GM10266 (cell line): Measurements from ENCODE around the gene CMIP.

Experiments
- DNase-seq: peaks from one replicate; pipeline ENCODE4 v3.0.0; 2012; ENCODE audit errors: extremely low spot score
- TF ChIP-seq, protein P1 (sequence below): IDR thresholded peaks from 2 replicates; pipeline ENCODE4 v1.5.1; 2012; ENCODE audit warnings: mild to moderate bottlenecking, low read depth; ENCODE audit not compliant: control insufficient read depth, insufficient read depth; ENCODE audit errors: missing control alignments

Gene CMIP

GRCh38 chr16:81632392-81633146 is 188.0 kb downstream of the CMIP start:
- TF ChIP-seq, protein P1, sequence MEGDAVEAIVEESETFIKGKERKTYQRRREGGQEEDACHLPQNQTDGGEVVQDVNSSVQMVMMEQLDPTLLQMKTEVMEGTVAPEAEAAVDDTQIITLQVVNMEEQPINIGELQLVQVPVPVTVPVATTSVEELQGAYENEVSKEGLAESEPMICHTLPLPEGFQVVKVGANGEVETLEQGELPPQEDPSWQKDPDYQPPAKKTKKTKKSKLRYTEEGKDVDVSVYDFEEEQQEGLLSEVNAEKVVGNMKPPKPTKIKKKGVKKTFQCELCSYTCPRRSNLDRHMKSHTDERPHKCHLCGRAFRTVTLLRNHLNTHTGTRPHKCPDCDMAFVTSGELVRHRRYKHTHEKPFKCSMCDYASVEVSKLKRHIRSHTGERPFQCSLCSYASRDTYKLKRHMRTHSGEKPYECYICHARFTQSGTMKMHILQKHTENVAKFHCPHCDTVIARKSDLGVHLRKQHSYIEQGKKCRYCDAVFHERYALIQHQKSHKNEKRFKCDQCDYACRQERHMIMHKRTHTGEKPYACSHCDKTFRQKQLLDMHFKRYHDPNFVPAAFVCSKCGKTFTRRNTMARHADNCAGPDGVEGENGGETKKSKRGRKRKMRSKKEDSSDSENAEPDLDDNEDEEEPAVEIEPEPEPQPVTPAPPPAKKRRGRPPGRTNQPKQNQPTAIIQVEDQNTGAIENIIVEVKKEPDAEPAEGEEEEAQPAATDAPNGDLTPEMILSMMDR: no peak
- no peak for DNase-seq

GRCh38 chr16:81633147-81633619 is 188.6 kb downstream of the CMIP start:
- TF ChIP-seq, protein P1: no peak
- DNase-seq: no peak

DNA sequence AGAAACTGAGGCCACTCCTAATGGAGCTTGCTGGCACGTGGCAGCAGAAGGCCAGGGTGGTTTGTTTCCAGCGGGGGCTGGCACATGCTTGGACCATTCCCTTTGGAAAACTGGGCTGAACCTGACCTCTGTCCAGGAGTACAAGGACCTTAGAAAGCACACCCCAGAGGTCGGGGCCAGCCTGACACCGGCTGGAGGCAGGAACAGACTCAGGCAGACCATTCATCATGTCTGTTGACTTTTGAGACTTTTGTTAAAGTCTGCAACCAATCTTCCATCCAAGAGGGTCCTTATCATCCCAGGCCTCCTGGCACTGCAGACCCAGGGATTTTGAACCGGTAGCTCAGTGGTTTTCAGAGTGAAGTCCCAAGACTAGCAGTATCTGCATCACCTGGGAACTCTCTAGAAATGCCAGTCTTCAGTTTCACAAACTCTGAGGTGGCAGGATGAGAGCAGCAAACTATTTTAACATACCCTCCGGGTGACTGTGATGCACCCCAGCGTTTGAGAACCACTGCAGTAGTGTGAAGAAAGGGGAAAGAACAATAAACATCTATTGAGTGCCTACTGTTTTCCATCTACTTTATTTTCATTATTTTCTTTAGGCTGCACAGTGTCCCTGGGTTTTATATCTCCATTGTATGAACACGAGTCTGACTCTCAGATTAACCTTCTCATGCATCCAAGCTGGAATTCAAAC is 189.2 kb downstream of the CMIP start:
- DNase-seq: no peak
- TF ChIP-seq, protein P1: no peak

DNA sequence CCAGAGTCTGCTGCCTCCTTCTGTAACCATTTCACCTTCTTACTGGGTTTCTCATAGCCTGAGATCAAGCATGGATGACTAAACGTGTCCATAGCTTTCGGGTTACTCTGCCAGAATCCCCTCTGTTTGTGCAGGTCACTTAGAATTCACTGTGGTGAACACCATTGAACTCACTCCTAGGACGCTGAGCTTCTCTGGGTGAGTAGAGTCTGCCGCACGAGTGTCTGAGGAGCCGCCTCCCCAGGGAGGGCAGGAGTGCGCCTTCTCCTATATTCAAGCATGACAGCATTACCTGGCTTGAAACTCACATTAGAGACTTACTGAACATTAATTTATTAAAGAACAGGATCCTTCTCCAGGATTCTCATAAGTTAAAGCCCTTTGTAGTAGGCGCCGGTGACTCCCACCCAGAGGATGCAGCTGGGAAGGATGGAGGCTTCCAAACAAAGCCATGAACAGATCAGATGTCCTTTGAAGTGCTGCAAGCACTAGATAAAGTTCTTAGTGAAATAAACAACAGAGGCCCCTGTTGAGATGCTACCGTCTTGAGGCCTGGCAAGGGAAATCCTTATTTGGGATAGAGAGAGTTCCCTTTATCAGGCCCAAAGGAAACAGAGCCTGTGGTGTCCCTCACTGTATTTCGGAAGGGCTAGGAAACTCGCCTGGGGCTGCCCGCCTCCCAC is 189.9 kb downstream of the CMIP start:
- no peak for DNase-seq
- TF ChIP-seq, protein P1: no peak

DNA sequence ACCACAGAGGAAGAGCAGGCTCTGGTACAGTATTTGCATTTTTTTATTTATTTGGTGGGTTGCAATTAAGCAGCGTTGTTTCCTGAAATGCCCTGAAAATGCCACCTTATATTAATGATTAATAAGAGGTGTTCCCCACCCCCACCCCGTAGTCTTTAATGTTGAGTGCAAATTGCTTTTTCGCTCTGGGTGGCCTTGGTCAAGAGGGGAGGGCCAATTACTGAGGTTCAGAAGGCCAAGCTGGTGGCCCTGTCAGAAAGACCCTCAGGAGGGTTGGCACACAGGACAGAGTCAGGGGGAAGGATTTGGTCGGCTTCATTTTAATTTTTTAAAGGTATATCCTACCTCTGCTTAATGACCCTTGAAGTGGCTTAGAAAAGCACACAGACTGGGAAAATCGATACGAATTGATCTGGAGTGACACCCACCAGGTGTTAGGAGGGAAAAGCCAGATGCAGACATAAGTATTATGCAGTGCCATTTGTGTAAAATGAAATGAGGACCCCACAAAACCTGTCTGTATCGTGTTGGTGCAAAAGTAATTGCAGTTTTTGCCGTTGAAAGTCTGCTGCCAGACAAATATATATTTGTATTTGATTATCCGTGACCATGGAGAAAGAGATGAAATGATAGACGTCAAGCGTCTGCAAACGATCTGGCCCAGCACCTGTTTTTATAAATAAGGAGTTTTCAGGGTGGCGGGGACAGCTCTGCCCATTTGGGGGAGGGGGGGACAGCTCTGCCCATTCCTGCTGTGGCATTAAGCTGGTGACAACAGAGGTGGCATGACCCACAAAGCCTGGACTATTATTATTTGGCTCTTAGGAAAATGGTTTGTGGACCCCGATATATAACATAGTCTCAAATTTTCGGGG is 190.7 kb downstream of the CMIP start:
- no peak for DNase-seq

DNA sequence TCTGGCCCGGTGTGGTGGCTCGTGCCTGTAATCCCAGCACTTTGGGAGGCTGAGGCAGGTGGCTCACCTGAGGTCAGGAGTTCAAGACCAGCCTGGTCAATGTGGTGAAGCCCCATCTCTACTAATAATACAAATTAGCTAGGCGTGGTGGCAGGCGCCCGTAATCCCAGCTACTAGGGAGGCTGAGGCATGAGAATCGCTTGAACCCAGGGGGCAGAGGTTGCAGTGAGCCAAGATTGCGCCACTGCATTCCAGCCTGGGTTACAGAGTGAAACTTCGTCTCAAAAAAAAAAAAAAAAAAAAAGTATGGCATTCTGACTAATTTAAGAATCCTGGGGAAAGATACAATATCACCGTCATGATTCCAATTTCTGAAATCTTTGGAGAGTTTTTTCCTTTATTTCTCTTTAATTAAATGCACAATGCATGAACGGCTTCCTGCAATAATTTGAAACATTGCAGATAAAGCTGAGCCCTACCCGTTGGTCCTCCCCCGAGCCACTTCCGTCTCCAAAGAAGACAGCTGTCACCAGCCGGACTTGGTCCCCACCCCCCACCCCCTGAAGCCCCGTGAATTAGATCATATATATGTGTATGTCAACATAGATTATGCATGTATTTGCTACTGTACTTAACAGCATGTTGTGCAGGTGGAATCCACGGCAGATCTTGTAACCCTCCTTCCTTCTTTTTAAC is 191.8 kb downstream of the CMIP start:
- TF ChIP-seq, protein P1: no peak
- DNase-seq: no peak

More for the DNA sequence above, 190.7 kb downstream of the CMIP start:
- TF ChIP-seq, protein P1: no peak
